HG02938 (cell line): ENCODE data around the gene SNAI3.
"Not testable (repeated sequence)": the region's sequence is repeated elsewhere in the genome, so short reads cannot be mapped to it uniquely, and the experiment has no call there.

ENCODE experiments used
- ATAC-seq: cut with Tn5 transposase; IDR thresholded peaks from one replicate; pipeline ENCODE4 v1.9.1; 2021; ENCODE audit warnings: mild to moderate bottlenecking, moderate library complexity; ENCODE audit not compliant: unreplicated experiment

Gene SNAI3

DNA sequence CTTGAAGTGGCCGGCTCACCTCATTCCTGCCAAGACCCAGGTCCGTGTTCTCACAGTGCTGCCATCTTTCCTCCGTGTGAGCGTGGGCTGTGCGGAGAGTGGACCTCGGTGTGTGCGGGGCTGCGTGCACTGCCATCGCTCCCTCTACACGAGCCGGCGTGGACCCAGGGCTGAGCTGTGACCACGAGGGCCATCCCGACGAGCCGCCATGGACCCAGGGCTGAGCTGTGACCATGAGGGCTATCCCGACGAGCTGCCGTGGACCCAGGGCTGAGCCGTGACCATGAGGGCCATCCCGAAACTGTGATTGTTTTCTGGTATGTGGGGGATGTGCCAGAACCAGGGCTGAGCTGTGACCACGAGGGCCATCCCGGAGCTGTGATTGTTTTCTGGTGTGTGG is 14.5 kb downstream of the SNAI3 start:
- no peak for ATAC-seq

DNA sequence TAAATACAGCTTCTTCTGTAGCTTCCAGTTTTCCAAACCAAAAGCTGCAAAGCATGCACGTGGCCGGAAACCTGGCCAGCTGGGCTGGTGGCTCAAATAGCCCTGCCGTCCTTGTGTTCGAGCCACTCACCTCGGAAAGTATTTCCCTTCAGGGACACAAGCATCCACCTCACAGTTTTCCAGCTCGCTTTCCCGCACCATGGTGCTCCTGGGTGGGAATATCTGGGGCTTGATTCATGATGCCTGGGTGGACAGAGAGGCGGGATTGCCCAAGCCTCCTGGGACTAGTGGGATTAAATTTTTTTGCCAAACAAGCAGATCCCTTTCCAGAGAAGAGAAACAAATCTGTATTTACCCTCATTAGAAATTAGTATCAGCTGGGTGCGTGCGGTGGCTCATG is 16.3 kb downstream of the SNAI3 start:
- no peak for ATAC-seq

DNA sequence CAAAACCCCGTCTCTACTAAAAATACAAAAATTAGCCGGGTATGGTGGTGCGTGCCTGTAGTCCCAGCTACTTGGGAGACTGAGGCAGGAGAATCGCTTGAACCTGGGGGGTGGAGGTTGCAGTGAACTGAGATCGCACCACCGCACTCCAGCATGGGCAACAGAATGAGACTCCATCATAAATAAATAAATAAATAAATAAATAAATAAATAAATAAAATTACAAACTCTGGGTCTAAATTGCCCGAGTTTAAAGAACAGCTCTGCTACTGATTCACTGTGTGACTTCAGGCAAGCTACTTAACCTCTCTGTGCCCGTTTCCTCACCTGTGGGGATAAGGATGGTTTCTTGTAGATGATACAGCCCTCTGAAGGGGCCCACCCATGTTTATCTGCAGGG is 16.8 kb downstream of the SNAI3 start:
- ATAC-seq, result not testable (repeated sequence)

DNA sequence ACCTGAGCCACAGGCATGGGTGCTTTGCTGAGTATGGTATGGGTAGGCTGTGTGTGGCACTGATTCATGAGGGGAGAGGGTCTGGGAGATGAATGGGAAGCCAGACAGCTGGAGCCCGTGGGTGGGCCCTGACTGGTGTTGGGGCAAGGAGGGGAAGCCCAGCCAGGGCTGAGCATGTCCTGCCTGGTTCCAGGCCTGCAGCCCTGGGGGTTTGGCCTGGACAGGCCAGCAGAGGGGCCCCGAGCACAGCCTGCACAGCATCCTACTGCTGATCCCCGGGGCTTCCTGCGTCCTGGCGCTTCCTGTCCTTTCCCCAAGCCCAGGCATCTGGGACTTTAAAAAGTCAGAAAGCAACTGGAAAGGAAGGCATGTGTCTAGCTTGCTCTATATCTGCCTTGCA is 18.8 kb downstream of the SNAI3 start:
- no peak for ATAC-seq

DNA sequence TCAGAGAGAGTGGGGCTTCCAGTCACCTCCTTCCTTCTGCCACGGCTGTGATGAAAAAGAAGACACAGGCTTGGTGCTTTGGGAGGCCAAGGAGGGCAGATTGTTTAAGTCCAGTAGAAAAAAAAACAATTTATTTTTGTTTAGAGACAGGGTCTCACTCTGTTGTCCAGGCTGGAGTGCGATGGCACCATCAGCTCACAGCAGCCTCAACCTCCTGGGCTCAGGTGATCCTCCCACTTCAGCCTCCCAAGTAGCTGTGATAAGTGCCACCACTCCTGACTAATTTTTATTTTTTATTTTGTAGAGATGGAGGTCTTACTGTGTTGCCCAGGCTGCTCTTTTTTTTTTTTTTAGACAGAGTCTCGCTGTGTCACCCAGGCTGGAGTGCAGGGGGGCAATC is 20.7 kb downstream of the SNAI3 start:
- no peak for ATAC-seq

DNA sequence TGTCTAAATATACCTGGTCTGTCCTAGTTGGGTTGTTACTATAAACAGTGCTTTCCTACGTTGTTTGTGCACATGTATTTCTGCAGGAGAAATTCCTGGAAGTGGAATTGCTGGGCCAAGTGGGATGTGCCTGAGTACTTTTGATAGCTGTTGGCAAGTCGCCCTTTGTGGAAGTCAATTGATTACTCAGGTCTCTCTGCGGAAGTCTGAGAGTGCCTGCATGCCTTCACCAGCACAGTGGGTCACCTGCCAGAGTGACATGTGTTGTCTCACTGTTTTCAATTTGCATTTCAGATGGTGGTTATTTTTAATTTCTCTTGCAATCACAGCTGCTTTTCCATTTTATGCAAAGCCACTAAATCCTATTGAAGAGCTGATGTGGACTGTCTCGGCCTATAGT is 21.2 kb downstream of the SNAI3 start:
- ATAC-seq, result no peak

DNA sequence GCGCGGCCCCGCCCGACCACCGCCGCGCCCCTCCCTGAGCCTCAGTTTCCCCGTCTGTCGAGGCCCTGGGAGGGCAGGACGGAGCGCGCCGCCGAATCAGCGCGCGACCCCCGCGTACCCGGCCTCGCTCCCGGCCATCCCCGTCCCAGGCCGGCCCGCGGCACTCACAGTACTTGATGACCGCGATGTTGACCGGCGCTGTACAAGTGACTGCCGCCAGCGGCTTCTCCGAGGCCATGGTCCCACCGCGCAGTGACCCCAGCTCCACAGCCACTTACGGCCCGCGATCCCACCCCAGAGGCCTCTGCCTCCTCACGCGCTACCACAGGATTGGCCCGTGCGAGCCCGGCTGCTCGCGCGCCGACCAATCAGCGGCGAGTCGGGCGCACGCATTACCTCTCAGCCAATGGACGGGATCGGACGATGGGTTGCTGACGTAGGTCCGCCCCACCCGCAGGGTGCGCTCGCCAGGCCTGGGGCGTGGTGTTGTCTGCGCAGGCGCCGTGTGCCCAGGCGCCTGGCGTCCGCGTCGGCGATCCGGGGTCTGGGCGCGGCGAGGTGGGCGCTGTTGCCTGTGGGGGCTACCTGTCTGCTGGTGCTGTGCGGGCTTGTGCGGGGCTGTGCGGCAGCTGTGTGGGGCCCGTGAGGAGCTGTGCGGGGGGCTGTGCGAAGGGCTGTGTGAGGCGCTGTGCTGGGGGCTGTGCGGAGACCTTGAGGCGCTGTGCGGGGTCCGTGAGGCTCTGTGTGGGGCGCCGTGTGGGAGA is 23.3 kb downstream of the SNAI3 start, which contains the start of gene MVD:
Gene MVD (minus strand): TSS at position 249 of the 764 bp plus-strand sequence. CDS start 11 bp downstream, at position 238.
- peak; percentile 87 for ATAC-seq

DNA sequence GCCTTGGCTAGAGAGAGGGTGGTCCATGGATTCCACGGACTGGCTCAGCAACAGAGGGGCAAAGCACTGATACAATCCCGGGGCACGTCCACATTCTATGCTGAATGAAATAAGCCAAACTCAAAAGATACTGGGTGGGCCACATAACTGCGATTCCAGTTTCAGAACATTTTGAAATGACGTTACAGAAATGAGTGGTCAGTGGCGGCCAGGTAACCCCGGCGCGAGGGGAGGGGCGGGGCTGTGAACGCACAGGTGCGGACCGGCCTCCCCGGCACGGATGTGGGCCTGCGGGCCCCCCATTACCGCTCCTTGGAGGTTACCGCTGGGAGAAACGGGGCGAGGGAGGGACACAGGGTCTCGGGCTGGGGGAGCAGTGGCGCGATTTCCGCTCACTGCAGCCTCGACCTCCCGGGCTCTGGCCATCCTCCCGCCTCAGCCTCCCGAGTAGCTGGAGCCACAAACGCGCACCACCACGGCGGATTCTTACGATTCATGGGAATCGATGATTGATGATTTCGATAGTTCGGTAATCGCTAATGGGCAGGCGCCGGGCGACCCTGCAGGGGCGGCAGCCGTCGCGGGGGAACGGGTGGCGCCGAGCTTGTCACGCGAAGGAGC is 24.0 kb downstream of the SNAI3 start:
- ATAC-seq, result peak; percentile 1

DNA sequence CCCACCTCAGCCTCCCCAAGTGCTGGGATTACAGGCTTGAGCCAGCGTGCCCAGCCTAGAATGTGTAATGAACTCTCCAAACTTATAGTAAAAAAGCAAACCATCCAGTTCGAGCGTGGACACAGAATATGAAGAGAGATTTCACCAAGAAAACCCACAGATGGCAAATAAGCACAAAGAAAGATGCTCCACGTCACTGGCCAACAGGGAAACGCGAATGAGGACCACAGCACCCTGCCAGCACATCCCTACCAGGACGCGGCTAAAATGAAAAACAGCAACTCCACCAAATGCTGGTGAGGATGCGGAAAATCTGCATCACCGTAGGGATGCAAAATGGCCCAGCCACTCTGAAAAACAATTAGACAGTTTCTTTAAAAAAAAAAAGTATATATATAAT is 24.8 kb downstream of the SNAI3 start:
- no peak for ATAC-seq

DNA sequence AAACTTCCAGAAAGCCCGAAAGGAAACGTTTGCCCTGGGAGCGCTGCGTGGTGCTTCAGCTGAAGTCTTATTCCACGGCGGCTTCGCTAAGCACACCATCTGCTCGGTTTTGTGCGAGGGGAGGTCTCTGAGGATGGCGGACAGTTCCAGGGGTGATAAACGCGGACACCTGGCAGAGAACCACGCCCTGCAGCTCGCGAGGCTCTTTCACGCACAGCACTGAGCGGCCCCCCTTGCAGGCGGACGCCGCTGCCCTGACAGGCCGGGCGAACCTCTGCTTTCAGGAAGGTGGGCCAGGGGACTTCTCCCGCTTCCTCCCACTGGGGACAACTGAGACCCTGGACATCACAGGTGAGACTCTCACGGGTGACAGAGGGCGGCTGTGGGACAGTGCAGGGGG is 27.1 kb downstream of the SNAI3 start:
- ATAC-seq, result no peak

DNA sequence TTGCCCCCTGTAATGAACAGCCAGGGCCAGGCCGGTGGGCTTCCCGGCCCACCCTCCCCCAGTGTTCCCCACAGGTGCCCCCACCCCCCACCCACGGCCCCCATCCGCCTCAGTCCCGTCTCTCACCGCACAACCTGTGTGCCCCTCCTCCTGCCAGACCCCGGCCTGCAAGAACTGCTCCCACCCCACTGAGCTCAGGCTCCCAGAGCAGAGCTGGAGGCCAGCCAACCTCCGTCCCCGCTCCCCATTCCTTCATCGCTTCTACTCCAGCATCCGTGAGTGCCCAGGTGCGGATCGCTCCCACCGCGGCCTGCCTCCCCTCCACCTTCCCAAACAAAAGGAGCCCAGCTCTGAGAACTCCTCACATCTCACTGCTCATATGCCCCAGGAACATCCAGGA is 27.6 kb downstream of the SNAI3 start:
- no peak for ATAC-seq

DNA sequence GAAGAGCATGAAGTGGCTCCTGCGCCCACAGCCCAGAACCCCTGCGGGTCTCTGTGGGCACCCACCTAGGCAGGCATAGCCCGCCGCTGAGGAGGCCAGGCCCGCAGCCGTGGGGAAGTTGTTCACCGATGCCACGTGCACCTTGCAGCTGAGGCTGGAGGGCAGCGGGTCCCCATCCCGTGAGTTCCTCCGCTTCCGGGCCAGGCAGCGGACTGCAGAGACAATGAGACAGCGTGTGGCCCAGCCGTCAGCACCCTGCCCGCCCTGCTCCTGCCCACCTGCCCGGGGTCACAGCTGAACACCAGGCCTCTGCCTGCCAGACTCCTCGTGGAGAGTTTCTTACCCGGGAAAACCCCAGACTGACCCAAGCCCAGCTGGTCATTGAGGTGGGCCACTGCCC is 28.9 kb downstream of the SNAI3 start:
- no peak for ATAC-seq

DNA sequence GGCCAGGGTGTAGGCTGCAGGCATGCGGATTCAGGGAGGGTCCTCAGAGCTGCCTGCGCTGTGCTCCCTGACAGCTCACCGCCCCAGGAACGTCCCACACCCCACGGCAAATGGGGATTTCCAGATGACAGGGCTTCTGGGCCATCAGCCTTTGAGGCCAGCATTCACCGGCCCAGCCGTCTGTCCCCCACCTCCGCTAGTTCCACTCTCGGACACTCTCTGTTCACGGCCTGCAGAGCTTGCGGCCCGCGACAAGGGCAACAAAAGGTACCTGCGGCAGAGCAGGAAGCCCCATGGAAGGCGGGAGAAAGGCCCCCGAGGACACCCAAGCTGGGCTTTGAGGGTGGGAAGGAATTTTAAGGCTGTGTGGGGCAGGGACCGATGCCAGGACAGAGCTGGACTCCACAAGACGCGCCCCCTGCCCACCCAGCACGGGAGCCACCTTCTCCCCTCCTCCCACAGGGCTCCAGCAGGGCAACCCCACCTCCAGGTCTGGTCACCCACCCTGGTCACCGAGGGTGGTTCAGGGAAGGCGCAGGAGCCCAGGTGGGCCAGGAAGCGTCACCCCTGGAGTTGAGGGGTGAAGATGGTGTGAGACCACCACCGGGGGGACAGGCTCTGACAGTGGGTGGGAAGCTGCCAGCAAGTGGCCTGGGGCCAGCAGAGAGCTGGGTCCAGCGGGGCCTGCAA is 29.9 kb downstream of the SNAI3 start:
- ATAC-seq, result no peak

DNA sequence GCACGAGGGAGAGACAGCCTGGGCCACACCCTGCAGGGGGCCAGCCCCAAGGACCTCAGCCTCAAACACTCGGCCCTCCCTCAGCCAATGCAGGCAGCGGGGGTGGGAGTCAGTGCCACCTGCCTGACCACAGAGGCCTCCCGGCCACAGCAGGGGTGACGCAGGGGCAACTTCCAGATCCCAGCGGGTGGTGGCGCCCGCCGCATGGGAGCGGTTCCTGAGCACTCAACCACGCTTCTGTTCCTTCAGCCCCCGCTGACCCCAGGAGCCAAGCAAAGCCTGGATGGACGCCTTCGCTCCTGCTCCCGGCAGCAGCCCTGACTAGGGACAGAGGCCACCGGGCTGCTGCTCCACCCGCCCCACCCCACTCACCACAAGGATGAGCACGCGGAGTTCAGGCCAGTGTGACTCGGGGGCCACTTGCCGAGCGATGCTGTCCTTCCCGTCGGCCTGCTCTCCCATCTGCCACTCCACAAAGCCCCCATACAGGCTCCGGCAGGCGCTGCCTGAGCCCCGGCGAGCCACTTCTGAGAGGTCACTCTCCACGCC is 30.5 kb downstream of the SNAI3 start:
- ATAC-seq, result no peak

DNA sequence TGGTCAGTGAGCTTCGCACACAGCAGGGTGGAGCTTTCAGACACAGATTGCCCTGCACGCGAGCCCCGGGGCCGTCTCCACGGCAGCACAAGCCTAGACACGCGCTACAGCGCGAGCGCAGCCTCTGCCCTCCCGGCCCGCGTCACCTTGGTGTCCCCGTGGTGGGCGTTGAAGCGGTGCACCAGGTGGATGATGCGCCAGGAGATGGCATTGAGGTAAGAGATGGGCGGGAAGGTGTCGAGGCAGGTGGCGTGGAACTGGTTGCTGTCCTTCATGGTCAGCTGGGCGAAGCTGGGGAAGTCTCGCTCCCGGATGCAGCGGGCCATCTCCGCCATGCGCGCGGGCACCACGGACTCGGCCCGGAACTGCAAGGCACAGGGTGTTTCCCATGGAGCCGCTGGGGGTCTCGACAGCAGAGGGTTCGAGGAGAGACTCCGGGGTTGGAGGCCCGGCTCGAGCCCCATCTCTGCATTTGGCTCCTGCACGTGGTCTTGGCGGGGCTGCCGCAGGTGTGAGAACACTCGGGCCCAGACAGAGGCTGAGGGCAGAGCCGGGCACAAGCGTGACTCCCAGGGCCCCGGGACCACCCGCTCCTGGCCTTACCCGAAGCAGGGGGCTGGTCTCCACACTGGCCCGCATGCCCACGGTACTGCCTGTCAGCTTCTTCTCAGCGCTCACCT is 31.1 kb downstream of the SNAI3 start:
- no peak for ATAC-seq

DNA sequence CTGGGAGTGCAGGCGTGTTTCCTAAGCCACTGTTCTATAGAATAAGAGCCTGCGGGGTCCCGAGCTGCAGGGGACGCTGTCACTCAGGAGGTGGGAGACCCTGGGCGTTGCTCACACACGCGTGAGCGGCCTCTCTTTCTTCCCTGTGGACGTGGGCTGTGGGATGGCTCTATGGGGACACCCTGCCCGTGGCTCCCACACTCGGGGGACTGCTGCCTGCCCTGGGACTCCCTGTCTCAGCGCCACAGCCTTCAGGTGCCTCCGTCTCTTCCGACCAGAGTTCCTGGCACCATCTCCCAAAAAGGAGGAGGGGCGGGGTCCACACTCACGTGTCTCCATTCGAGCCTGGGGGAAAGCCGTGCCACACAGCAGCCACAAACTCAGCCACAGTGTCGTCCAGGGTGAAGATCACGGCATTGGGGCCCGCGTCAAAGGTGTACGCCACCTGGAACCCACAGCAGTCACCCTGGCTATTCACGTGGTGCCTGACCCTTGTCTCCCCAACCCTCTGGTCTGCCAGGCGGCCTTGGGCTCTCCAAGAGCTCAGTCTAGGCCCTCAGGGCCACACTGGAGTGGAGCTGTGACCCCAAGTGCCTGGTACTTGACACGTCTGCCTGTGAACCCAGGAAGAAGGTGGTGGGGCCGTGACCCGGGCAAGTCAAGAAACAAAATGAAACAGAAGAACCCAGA is 31.8 kb downstream of the SNAI3 start:
- ATAC-seq, result no peak

DNA sequence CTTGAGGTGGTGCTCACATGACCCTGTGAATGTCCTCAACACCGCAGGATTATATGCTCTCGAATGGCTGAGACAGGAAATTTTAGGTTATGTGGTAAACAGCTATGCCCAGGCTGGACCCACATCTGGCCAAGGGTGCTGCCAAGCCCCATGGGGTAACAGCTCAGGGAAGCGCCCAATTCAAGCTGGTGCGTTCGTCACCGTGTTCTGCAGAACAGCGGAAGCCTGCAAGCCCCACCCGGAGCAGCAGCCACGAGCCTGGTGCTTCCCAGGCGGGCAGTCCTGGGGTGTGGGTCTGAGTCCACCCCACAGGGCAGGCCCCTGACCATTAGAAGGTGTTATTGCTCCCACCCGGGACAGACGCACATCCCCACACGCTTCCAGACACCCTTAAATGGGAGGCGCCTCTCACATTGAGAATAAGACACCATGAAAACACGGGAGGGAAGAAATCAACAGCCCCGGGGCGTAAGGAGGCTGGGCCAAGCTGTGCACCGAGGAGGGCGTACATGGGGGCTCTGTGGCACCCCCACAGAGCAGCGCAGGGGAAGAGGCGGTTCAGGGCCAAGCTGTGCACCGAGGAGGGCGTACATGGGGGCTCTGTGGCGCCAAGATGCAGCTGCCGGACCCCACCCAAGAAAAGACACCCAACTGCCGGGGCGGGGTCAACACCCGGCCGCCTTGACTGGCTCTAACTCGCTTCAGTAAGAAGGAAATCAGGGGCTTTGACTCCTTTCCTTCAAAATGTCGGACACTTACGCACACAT is 32.5 kb downstream of the SNAI3 start:
- no peak for ATAC-seq

DNA sequence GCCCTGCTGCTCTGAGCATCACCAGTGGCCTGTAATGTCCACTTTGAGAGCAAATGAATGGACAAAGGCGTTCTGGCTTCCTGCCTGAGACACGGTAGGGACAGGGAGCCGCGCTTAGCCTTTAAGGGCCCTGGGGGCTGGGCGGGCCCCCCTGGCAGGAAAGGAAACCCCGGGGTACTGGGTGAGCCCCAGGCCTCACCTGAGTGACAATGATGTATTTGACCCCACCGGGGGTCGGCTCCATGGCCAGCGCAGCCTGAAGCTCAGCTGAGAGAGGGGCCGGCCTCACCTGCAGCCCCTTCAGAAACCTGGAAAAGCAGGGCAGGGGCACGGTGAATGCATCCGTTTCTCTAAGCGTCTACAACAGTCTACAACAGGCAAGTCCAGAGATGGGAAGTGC is 33.2 kb downstream of the SNAI3 start:
- ATAC-seq, result no peak

DNA sequence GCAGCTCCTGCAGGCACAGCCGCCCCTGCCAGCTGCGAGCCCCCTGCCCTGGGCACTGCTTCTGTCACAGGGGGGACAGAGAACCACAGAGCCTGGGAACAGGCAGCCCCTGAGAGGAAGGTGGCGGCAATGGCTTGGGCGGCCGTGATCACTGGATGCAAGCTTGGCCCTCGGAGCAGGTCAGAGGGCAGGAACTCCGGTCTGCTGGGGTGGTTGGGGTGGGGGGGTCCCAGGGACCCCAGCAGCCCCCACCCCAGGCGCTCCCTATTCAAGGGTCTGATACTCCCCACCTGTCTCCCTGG is 33.6 kb downstream of the SNAI3 start:
- ATAC-seq, result no peak
